HT1080 (cell line): ENCODE data around the gene VPS45. TPM values are rescaled to one million over a fixed set of nuclear protein-coding genes. Genes with fewer than 3 reads are reported as not detected.
A peak's percentile ranks its signal among the peaks of the same experiment; 100 is the strongest.
"Not testable (repeated sequence)": the region's sequence is repeated elsewhere in the genome, so short reads cannot be mapped to it uniquely, and the experiment has no call there.

Experiments
- DNase-seq: peaks from one replicate; pipeline ENCODE4 v3.0.0-alpha.2; 2015; ENCODE audit warnings: low read depth
- total RNA-seq: library from RNA; depleted of rRNA; stranded (reverse); fragments of >200 nt; shearing (Covaris generic); gene quantifications from 2 replicates; pipeline ENCODE4 v1.2.3, GENCODE V29; 2014

The VPS45 gene
- total RNA-seq, 1 experiment from 2014 or later: 28.5 TPM

DNA sequence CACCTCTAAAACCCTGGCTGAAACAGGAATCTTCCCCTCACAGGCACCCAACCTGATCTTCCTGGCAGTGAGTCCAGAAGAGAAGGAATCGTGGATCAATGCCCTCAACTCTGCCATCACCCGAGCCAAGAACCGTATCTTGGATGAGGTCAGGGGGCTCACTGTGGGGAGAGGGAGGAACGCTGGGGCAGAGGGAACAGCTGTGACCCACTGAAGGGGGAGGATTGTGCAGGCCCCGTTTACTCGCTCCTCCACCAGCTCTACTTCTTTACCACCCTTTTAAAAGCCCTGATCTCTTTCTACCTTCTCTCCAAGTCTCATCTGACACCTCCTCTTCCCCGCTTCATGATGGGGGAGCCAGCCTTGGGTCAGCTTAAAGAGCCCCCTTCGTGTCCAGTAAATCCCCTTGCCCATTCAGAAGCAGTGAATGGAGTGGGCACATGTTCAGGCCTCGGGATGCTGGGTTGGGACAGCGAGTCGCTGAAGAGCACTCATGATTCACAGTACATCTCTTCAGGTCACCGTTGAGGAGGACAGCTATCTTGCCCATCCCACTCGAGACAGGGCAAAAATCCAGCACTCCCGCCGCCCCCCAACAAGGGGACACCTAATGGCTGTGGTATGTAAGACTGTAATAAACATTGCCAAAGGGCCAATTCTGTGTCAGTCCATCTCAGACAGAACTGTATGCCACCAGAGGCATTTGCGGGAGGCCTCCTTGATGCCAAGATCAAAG is 89.5 kb downstream of the VPS45 start:
- DNase-seq: peak; percentile 31

GRCh38 chr1:150159550-150159949 is 92.0 kb downstream of the VPS45 start:
- DNase-seq: no peak

DNA sequence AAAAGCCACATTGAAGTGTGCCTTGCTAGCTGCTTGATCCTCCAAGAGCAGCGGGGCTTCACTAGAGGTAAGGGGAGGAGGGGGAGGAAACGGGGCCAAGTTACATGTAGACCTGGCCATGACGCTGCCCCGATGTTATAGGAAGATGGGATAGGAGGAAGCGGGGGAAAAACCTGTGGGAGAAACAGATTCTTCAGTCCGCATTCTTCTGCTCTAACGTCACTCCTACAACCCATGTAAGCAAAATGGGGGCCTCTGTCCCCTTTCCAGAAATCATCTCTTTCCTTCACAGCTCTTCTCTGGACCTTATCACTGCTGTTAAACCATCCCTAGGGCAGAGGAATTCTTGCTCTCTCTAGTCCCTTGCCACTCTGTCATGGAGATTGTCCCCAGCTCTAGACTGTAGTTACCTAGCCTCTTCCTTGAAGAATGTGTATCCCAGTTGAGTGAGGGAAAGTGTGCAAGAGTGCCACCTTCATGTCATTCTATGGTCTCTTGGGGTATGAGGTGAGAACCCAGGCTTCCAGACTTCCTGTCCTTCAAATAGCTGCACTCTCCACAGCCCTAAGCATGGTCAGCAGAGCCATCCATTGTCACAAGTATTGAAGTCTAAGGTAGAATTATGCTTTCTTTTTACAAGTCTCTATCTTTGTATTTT is 93.5 kb downstream of the VPS45 start:
- no peak for DNase-seq

DNA sequence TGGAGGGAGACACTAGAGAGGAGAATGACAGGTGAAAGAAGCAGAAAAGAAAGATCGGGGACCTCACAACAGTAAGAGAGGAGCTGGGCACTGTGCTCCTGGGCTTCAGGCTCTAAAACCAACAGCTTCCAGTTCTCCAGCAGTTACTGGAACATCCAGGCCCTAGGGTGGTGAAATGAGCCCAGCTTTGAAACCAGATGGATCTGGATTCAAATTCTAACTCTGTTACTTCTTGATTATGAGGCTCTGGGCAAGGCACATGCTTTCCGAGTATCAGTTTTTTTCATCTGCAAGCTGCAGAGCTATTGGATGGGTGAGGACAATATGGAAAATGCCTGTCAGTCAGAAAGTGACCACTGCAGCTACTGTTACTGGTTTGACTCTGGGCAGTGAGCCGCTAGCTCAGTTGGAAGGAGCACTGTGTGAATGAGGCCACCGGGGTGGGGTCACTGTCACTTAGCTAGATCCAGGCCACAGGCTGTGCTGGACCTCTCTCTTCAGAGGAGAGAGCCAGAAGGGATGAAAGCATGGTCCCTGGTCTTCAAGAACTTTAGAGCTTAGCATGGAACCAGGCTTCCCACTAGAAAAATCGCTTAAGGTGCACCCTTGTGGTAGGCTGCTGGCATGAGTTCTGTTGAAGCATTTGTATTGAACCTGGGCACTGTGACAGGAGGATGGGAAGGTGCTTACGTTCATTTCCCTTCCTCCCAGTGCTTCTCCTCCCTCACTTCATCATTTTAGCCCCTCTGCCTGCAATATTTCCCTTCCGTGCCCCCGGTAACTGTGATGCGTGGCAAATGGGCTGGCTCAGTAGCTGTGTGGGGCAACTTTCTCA is 94.4 kb downstream of the VPS45 start:
- DNase-seq: peak; percentile 34

- no peak for DNase-seq
These were observed 94.9 kb downstream of the VPS45 start for GRCh38 chr1:150162582-150162861.

GRCh38 chr1:150162862-150163706 is 95.5 kb downstream of the VPS45 start:
- DNase-seq: peak; percentile 99

DNA sequence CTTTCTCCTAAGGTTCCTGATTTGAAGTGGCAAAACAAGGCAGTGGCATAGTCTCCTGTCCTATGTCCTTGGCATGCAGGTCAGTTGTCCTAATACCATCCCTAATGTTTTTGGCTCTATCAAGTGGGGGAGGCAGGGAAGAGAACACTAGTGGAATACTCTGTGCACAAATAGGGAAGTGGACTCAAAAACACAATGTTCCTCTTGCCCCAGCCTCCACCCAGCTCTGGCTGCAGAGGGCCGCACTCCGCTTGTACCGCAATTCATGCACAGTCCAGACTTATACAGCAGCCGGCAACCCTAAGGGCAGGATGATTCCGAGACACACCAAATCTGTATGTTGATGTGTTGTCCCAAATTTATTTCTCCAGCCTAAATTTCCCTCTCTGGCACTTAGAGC is 96.6 kb downstream of the VPS45 start:
- no peak for DNase-seq

- no peak for DNase-seq
These were observed 97.2 kb downstream of the VPS45 start for GRCh38 chr1:150164779-150165178.

DNA sequence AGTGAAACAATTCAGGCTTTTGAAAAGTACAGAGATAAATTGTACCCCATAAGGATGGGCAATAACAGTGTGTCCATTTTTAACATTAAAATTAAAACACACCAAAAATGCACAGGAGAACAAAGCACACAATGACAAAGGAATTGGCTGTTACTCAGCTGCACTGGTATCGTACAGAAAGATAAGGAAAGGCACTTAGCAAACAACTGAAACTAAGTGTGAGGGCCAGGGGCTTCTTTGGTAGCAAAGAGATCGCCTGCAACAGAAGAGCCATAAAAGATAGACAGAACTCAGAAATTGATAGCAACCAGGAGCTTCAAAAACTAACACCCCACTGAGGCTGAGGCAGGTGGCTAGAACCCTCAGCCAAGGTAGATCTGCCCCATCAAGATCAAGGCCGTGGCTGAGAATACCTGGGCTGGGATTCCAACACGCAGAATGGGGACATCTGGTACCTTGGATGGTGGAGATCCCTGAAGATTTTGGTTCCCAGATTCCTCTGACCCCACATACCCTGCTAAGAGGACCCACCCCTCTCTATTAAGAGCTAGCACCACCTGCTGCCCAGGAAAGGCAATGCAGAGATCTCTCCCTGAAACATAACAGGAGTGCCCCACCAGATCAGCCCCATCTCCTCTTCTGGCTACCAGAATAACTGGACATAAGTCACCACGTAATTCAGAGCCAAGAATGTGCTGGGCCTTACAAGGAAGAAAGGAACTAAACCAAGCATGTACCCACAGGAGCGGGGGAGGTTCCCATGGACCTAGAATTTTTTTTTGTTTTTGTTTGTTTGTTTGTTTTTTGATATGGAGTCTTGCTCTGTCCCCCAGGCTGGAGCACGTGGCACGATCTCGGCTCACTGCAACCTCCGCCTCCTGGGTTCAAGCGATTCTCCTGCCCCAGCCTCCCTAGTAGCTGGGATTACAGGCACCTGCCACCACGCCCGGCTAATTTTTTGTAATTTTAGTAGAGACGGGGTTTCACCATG is 98.3 kb downstream of the VPS45 start:
- DNase-seq: peak; percentile 59

DNA sequence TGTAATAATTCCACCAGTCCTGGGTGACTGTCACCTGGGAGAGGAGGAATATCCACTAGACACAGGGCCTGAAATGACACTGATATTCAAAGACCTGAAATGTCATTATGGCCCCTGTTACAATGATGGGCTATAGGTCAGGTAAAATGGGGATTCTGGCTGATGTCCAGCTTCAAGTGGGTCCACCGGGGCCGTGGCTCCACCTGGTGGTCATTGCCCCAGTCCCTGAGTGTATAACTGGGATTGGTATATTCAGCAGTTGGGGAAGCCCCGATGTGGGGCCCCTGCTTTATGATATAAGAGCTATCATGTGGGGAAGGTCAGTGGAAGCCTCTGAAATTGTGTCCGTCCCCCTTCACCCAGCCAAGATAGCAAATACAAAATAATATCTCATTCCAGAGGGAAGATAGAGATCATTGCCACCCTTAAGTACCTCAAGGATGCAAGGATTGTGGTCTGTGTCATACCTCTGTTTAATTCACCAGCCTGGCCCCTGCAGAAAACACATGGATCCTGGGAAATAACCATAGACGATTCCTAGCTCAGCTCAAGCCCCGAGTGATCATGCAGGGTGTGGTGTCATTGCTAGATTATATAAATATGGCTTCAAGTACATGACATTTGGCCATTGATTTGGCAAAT is 101.5 kb downstream of the VPS45 start:
- DNase-seq: peak; percentile 59

- no peak for DNase-seq
These were observed 104.2 kb downstream of the VPS45 start for GRCh38 chr1:150171801-150172200.

DNA sequence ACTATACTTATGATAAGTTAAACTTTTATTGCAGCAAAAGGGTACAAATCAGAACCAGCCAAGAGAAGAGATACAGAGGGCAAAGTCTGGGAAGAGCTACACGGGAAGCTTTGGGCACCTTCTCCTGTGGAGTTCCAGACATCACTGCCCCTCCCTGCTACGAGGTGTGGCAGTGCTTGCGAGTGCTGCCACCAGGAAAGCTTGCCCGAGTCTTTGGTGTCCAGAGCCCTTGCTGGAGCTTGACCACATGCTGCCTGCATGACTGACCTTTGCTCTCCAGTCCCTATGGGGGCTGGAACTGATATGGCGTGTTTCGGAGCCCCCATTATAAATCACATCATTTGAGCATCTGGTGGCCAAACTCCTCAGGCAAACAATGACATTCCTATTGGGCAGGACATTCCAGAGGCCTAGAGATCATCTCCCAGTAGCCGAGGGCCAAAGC is 105.6 kb downstream of the VPS45 start:
- DNase-seq: no peak

GRCh38 chr1:150176593-150176992 is 109.0 kb downstream of the VPS45 start:
- no peak for DNase-seq

DNA sequence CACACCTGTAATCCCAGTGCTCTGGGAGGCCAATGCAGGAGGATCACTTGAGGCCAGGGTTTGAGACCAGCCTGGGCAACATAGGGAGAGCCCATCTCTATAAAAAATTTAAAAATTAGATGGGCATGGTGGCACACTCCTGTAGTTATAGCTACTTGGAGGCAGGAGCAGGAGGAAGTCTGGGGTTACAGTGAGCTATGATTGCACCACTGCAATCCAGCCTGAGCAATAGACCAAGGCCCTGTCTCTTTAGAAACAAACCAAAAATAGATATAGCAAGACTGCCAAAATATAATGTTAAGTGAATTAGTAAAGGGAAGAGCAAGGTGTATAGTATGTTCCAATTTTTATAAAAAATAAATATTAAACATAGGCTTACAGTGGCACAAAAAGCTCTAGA is 111.0 kb downstream of the VPS45 start:
- DNase-seq: no peak

GRCh38 chr1:150179867-150180266 is 112.3 kb downstream of the VPS45 start:
- no peak for DNase-seq

DNA sequence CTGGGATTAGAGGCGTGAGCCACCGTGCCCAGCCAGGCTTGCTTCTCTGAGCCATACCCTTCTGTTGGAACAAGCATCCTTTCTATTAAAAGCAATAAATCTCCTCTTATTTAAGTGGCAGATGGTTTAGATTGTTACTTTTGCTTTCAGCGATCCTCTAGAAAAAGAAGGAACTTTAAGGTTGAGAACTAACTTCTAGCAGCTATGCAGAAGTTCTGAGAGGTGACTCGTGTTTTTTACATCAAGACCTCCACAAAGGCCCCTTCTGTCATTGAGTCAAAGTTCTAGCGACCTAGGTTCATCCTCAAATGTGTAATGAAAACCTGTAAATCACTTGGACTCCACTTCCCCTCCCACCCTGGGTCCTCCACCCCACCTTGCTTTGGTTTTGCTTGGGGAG is 112.9 kb downstream of the VPS45 start:
- DNase-seq: no peak

GRCh38 chr1:150182247-150182646 is 114.7 kb downstream of the VPS45 start:
- DNase-seq: no peak

- DNase-seq: no peak
These were observed 115.5 kb downstream of the VPS45 start for GRCh38 chr1:150183061-150183460.

- DNase-seq: no peak
These were observed 117.9 kb downstream of the VPS45 start for GRCh38 chr1:150185481-150185880.

DNA sequence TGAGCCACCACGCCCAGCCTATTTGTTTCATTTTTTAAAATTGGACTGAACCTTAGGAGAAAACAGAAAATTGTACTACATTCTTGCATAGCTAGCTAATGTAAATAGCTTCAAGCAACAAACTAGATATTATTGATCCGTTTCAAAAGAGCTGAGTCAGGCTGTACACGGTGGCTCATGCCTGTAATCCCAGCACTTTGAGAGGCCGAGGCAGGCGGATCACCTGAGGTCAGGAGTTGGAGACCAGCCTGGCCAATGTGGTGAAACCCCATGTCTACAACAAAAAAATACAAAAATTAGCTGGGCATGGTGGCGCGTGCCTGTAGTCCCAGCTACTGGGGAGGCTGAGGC is 118.8 kb downstream of the VPS45 start:
- DNase-seq: not testable (repeated sequence)
